Stimulated activated effector memory CD8-positive, alpha-beta T cell treated with anti-CD3 and anti-CD28 coated beads, Interleukin-12 subunit alpha, Interleukin-12 subunit beta, amount 100 ng/mL, for 72 hours (primary cell): ENCODE data around the gene ACAA1.
A peak's percentile ranks its signal among the peaks of the same experiment; 100 is the strongest.

ENCODE experiments used
- ATAC-seq: fragments of 150-1000 bp; cut with Tn5 transposase; 2 replicates; pipeline ENCODE4 v1.10.0; 2021
- DNase-seq, 2 donors: peaks; one replicate each; pipeline ENCODE4 v3.0.0; 2021 to 2022; ENCODE audit warnings: low spot score in 2 of 2
- H3K27ac Mint-ChIP-seq: one replicate; pipeline ENCODE4 v1.8.0; 2022; ENCODE audit warnings: mild to moderate bottlenecking, mixed read lengths
- H3K36me3 Mint-ChIP-seq: one replicate; pipeline ENCODE4 v1.8.0; 2022; ENCODE audit warnings: mild to moderate bottlenecking, mixed read lengths
- H3K4me1 Mint-ChIP-seq: one replicate; pipeline ENCODE4 v1.8.0; 2022; ENCODE audit warnings: mixed read lengths
- H3K4me3 Mint-ChIP-seq: one replicate; pipeline ENCODE4 v1.8.0; 2022; ENCODE audit warnings: mild to moderate bottlenecking, mixed read lengths
- H3K9me3 Mint-ChIP-seq: one replicate; pipeline ENCODE4 v1.8.0; 2022; ENCODE audit warnings: mixed read lengths

Gene ACAA1

GRCh38 chr3:38133209-38133556, 3.7 kb downstream of the ACAA1 start:
- peaks cover 48% of the 10 kb centered on the region for H3K4me1 Mint-ChIP-seq
- no peak overlapping the region for H3K4me3 Mint-ChIP-seq
- H3K9me3 Mint-ChIP-seq = no peaks in the 10 kb centered on the region
- H3K36me3 Mint-ChIP-seq = peaks cover 87% of the 10 kb centered on the region
- DNase-seq (no peak), ATAC-seq (no peak)
- H3K27ac Mint-ChIP-seq = peak overlapping the region; percentile 43

- ATAC-seq (no peak), DNase-seq (no peak)
- peaks cover 89% of the 10 kb centered on the region for H3K36me3 Mint-ChIP-seq
- no peak overlapping the region for H3K4me3 Mint-ChIP-seq
- H3K27ac Mint-ChIP-seq = peak overlapping the region; percentile 43
- no peaks in the 10 kb centered on the region for H3K9me3 Mint-ChIP-seq
- peaks cover 38% of the 10 kb centered on the region for H3K4me1 Mint-ChIP-seq
Measured at GRCh38 chr3:38131621-38132369, 5.1 kb downstream of the ACAA1 start.

GRCh38 chr3:38130631-38131065, 6.3 kb downstream of the ACAA1 start:
- Mint-ChIP-seq H3K9me3 (no peaks in the 10 kb centered on the region), H3K4me3 (no peak overlapping the region), H3K27ac (peak overlapping the region; percentile 68), H3K36me3 (peaks cover 90% of the 10 kb centered on the region), H3K4me1 (peaks cover 32% of the 10 kb centered on the region)
- DNase-seq = no peak
- ATAC-seq = no peak

- Mint-ChIP-seq H3K9me3 (no peaks in the 10 kb centered on the region), H3K4me1 (peaks cover 21% of the 10 kb centered on the region), H3K4me3 (no peak overlapping the region), H3K27ac (peak overlapping the region; percentile 68), H3K36me3 (peaks cover 90% of the 10 kb centered on the region)
- ATAC-seq (no peak), DNase-seq (no peak)
Measured at GRCh38 chr3:38129058-38129457, 7.9 kb downstream of the ACAA1 start.

GRCh38 chr3:38128303-38128655, 8.6 kb downstream of the ACAA1 start:
- ATAC-seq (no peak), DNase-seq (no peak)
- H3K9me3 Mint-ChIP-seq = no peaks in the 10 kb centered on the region
- peaks cover 91% of the 10 kb centered on the region for H3K36me3 Mint-ChIP-seq
- H3K27ac Mint-ChIP-seq = peak overlapping the region; percentile 83
- H3K4me3 Mint-ChIP-seq = no peak overlapping the region
- H3K4me1 Mint-ChIP-seq = peaks cover 19% of the 10 kb centered on the region

GRCh38 chr3:38127611-38128302, 9.2 kb downstream of the ACAA1 start:
- peaks cover 91% of the 10 kb centered on the region for H3K36me3 Mint-ChIP-seq
- H3K27ac Mint-ChIP-seq = peak overlapping the region; percentile 83

GRCh38 chr3:38126121-38126892, 10.6 kb downstream of the ACAA1 start:
- Mint-ChIP-seq H3K9me3 (no peaks in the 10 kb centered on the region), H3K27ac (peak overlapping the region; percentile 86), H3K4me3 (no peak overlapping the region), H3K4me1 (peaks cover 13% of the 10 kb centered on the region), H3K36me3 (peaks cover 89% of the 10 kb centered on the region)
- DNase-seq (no peak), ATAC-seq (no peak)

More at GRCh38 chr3:38127611-38128302, 9.2 kb downstream of the ACAA1 start:
- H3K9me3 Mint-ChIP-seq = no peaks in the 10 kb centered on the region
- ATAC-seq (no peak), DNase-seq (no peak)
- no peak overlapping the region for H3K4me3 Mint-ChIP-seq
- peaks cover 15% of the 10 kb centered on the region for H3K4me1 Mint-ChIP-seq

GRCh38 chr3:38125305-38126120, 11.4 kb downstream of the ACAA1 start:
- Mint-ChIP-seq H3K9me3 (no peaks in the 10 kb centered on the region), H3K4me3 (no peak overlapping the region), H3K27ac (peak overlapping the region; percentile 86), H3K4me1 (peaks cover 13% of the 10 kb centered on the region), H3K36me3 (peaks cover 89% of the 10 kb centered on the region)
- ATAC-seq = no peak
- DNase-seq = peak in 1 of 2 donors; percentile 45

GRCh38 chr3:38124324-38125122, 12.4 kb downstream of the ACAA1 start:
- Mint-ChIP-seq H3K27ac (no peak overlapping the region), H3K4me1 (peaks cover 11% of the 10 kb centered on the region), H3K4me3 (no peak overlapping the region), H3K9me3 (no peaks in the 10 kb centered on the region), H3K36me3 (peaks cover 81% of the 10 kb centered on the region)
- DNase-seq (peak in 1 of 2 donors; percentile 26), ATAC-seq (no peak)

- Mint-ChIP-seq H3K36me3 (peaks cover 76% of the 10 kb centered on the region), H3K27ac (peak overlapping the region; percentile 74), H3K4me3 (no peak overlapping the region), H3K9me3 (no peaks in the 10 kb centered on the region), H3K4me1 (peaks cover 16% of the 10 kb centered on the region)
- DNase-seq (no peak), ATAC-seq (no peak)
Measured at GRCh38 chr3:38122712-38123290, 14.1 kb downstream of the ACAA1 start.

- Mint-ChIP-seq H3K4me1 (peaks cover 18% of the 10 kb centered on the region), H3K27ac (peak overlapping the region; percentile 74), H3K36me3 (peaks cover 69% of the 10 kb centered on the region), H3K4me3 (no peak overlapping the region), H3K9me3 (no peaks in the 10 kb centered on the region)
- no peak for ATAC-seq
- DNase-seq = no peak
Measured at GRCh38 chr3:38121832-38122461, 15.0 kb downstream of the ACAA1 start.

- peaks cover 18% of the 10 kb centered on the region for H3K4me1 Mint-ChIP-seq
- H3K27ac Mint-ChIP-seq = no peak overlapping the region
- no peak overlapping the region for H3K4me3 Mint-ChIP-seq
- H3K36me3 Mint-ChIP-seq = peaks cover 64% of the 10 kb centered on the region
- ATAC-seq (no peak), DNase-seq (no peak)
- H3K9me3 Mint-ChIP-seq = no peaks in the 10 kb centered on the region
Measured at GRCh38 chr3:38121451-38121831, 15.5 kb downstream of the ACAA1 start.

GRCh38 chr3:38120693-38121450, 16.1 kb downstream of the ACAA1 start:
- peak overlapping the region; percentile 93 for H3K27ac Mint-ChIP-seq
- H3K36me3 Mint-ChIP-seq = peaks cover 58% of the 10 kb centered on the region
- no peak overlapping the region for H3K4me3 Mint-ChIP-seq
- ATAC-seq (no peak), DNase-seq (no peak)
- no peaks in the 10 kb centered on the region for H3K9me3 Mint-ChIP-seq
- H3K4me1 Mint-ChIP-seq = peaks cover 19% of the 10 kb centered on the region
